ENCODE data around the gene FAT2. TPM values are rescaled to one million over a fixed set of nuclear protein-coding genes. Genes with fewer than 3 reads are reported as not detected.

FAT2 gene
- polyA plus RNA-seq, 2 of the 4 experiments (the other 2 are of a cell fraction): 0.03 TPM; not detected in 1

DNA sequence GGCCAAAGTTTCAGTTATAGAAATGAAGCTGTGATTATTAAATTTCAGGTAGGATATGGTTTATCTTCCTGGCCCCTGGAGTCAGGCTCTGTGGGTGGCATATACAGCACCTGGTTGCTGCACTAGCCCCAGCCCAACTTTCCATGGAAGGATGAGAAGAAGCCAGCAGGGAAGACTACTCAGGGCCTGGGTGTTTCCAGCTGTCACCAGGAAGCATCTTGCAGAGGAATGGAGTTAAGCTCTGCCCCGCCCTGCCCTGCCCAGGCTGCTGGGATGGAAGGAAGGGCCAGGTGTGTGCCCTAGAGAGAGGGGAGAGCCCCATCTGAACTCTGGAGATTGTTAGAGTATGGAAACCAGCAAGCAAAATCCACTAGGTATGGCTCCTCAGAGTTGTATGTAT lies 42.8 kb upstream of the FAT2 start:
- ChIA-PET POLR2A (interaction anchor here (0.5 kb wide), 1 partner anchor 381 kb away, joined by 6 read pairs; no protein-coding TSS in a partner anchor), CTCF (interaction anchor here (1.6 kb wide), 1 partner anchor 18 kb away, joined by 5 read pairs; no protein-coding TSS in a partner anchor)
- H3K27ac ChIP-seq: no peak overlapping the region
- DNase-seq (ENCODE audit: low read depth in 1 of 2, low spot score in 1 of 2) (no peak), ATAC-seq (no peak), FAIRE-seq (no peak)
- TF ChIP-seq TP53 (CRISPR knock-in tag; IDR thresholded peaks at IDR 0.05) (no peak), NFE2L2 (conservative IDR thresholded peaks at IDR 0.05; ENCODE audit: low read length) (no peak), EHMT2 (IDR thresholded peaks at IDR 0.05; ENCODE audit: low read depth) (no peak), RNF2 (IDR thresholded peaks at IDR 0.05; ENCODE audit: borderline replicate concordance, low read depth) (no peak), SREBF2 (IDR thresholded peaks at IDR 0.05) (no peak), RAD21 (conservative IDR thresholded peaks at IDR 0.05 in 1 of 2, IDR thresholded peaks at IDR 0.05 in 1 of 2) (no peak), GATA3 (IDR thresholded peaks at IDR 0.05; ENCODE audit: borderline replicate concordance) (no peak), HOXB13 (CRISPR knock-in tag; IDR thresholded peaks at IDR 0.05; ENCODE audit: low read depth) (no peak), EHF (CRISPR knock-in tag; IDR thresholded peaks at IDR 0.05) (no peak), MAZ (IDR thresholded peaks at IDR 0.05; ENCODE audit: borderline replicate concordance, low read depth, low read length) (no peak), HOXA7 (CRISPR knock-in tag; IDR thresholded peaks at IDR 0.05) (no peak), RFX5 (IDR thresholded peaks at IDR 0.05) (no peak), E2F6 (IDR thresholded peaks at IDR 0.05; ENCODE audit: borderline replicate concordance, low read depth) (no peak), ESRRA (IDR thresholded peaks at IDR 0.05; ENCODE audit: borderline replicate concordance, low read length) (no peak), ELK1 (IDR thresholded peaks at IDR 0.05; ENCODE audit: low read depth, low read length) (no peak), TFCP2L1 (CRISPR knock-in tag; IDR thresholded peaks at IDR 0.05) (no peak), FOXS1 (CRISPR knock-in tag; IDR thresholded peaks at IDR 0.05) (no peak)
- TF ChIP-seq, protein P1, sequence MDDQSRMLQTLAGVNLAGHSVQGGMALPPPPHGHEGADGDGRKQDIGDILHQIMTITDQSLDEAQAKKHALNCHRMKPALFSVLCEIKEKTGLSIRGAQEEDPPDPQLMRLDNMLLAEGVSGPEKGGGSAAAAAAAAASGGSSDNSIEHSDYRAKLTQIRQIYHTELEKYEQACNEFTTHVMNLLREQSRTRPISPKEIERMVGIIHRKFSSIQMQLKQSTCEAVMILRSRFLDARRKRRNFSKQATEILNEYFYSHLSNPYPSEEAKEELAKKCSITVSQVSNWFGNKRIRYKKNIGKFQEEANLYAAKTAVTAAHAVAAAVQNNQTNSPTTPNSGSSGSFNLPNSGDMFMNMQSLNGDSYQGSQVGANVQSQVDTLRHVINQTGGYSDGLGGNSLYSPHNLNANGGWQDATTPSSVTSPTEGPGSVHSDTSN (IDR thresholded peaks at IDR 0.05): no peak
- TF ChIP-seq, protein P2, sequence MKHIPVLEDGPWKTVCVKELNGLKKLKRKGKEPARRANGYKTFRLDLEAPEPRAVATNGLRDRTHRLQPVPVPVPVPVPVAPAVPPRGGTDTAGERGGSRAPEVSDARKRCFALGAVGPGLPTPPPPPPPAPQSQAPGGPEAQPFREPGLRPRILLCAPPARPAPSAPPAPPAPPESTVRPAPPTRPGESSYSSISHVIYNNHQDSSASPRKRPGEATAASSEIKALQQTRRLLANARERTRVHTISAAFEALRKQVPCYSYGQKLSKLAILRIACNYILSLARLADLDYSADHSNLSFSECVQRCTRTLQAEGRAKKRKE (CRISPR knock-in tag; IDR thresholded peaks at IDR 0.05; ENCODE audit: low read depth): no peak
- 0 out of 3 replicates have a peak, but pooled peaks cover 4% of the 10 kb centered on the region for H3K9me3 ChIP-seq
- no peak overlapping the region for H3K4me3 ChIP-seq
- H3K4me1 ChIP-seq: no peaks in the 10 kb centered on the region
- no peak overlapping the region for H3K4me2 ChIP-seq
- WGBS (ENCODE audit: missing lambda C conversion rate): 0% methylated on average over 1 of the region's 1 CpG

DNA sequence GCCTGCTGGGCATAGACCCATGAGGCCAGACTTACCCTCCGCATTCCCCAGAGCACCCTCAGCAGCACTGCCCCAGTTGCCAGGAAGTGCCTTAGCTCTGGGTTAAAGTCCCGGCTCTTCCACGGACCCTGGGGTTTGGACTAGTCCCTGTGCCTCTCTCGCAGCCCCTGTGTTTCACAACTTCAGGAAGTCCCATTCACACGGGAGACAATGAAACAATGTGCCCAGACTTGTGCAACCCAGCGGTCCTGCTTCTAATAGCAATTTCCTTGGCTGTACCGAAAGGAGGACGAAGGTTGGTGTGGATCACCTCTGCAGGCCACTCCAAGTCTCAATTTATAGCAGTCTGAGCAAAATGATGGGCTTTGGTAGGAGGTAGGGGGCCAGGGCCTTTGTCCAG lies 41.8 kb upstream of the FAT2 start:
- Histone ChIP-seq H3K4me2 (no peak overlapping the region), H3K4me1 (no peaks in the 10 kb centered on the region), H3K9me3 (0 out of 3 replicates have a peak, but pooled peaks cover 4% of the 10 kb centered on the region), H3K4me3 (no peak overlapping the region), H3K27ac (no peak overlapping the region)
- CTCF ChIA-PET: no interaction called here
- FAIRE-seq: no peak
- no peak for ATAC-seq
- WGBS (ENCODE audit: missing lambda C conversion rate): 68% methylated on average over 8 of the region's 8 CpGs
- no peak for DNase-seq (ENCODE audit: low read depth in 1 of 2, low spot score in 1 of 2)
- POLR2A ChIA-PET: no interaction called here
- no peak for TF ChIP-seq HOXB5 (CRISPR knock-in tag; IDR thresholded peaks at IDR 0.05)
- TF ChIP-seq JUN (IDR thresholded peaks at IDR 0.05): no peak
- TF ChIP-seq MAX (IDR thresholded peaks at IDR 0.05): no peak
- TF ChIP-seq RFX5 (IDR thresholded peaks at IDR 0.05): no peak
- TF ChIP-seq EHMT2 (IDR thresholded peaks at IDR 0.05; ENCODE audit: low read depth): no peak
- no peak for TF ChIP-seq RARB (CRISPR knock-in tag; IDR thresholded peaks at IDR 0.05)
- no peak for TF ChIP-seq REST (IDR thresholded peaks at IDR 0.05)
- TF ChIP-seq, protein P1 (IDR thresholded peaks at IDR 0.05): no peak
- no peak for TF ChIP-seq SMC3 (IDR thresholded peaks at IDR 0.05)
- no peak for TF ChIP-seq RAD21 (conservative IDR thresholded peaks at IDR 0.05 in 1 of 2, IDR thresholded peaks at IDR 0.05 in 1 of 2)
- no peak for TF ChIP-seq MYC (IDR thresholded peaks at IDR 0.05; ENCODE audit: borderline replicate concordance, low read length)
- no peak for TF ChIP-seq POLR2A (IDR thresholded peaks at IDR 0.05; ENCODE audit: low read length)
- TF ChIP-seq HOXB13 (CRISPR knock-in tag; IDR thresholded peaks at IDR 0.05; ENCODE audit: low read depth): no peak
- TF ChIP-seq BCL3 (IDR thresholded peaks at IDR 0.05): no peak
- no peak for TF ChIP-seq MAZ (IDR thresholded peaks at IDR 0.05; ENCODE audit: borderline replicate concordance, low read depth, low read length)

All from A549 (cell line).